GM23248 (cell line): ENCODE measurements around the gene TMEM164. TPM values are rescaled to one million over a fixed set of nuclear protein-coding genes. Genes with fewer than 3 reads are reported as not detected.

Source experiments
- DNase-seq: peaks from one replicate; pipeline ENCODE4 v3.0.0-alpha.2; 2015
- H2AFZ ChIP-seq: fragments of 200-600 bp; sonication (generic); 2 replicates; pipeline ENCODE4 v1.6.1; 2016; ENCODE audit warnings: antibody characterized with exemption
- H3F3A ChIP-seq: fragments of 200-600 bp; sonication (generic); 2 replicates; pipeline ENCODE4 v1.6.1; 2016; ENCODE audit warnings: mild to moderate bottlenecking, antibody characterized with exemption, mixed run types; ENCODE audit not compliant: insufficient read depth
- H3K27ac ChIP-seq: fragments of 200-600 bp; sonication (generic); 2 replicates; pipeline ENCODE4 v1.5.1; 2016; ENCODE audit warnings: mild to moderate bottlenecking
- H3K27me3 ChIP-seq: fragments of 200-600 bp; sonication (generic); replicated peaks from 2 replicates; pipeline ENCODE4 v1.6.1; 2016; ENCODE audit warnings: mild to moderate bottlenecking; ENCODE audit not compliant: insufficient read depth
- H3K36me3 ChIP-seq: fragments of 200-600 bp; sonication (generic); 2 replicates; pipeline ENCODE4 v1.6.1; 2016; ENCODE audit warnings: low read depth, mild to moderate bottlenecking
- H3K4me1 ChIP-seq: fragments of 200-600 bp; sonication (generic); 2 replicates; pipeline ENCODE4 v1.6.1; 2016; ENCODE audit warnings: mild to moderate bottlenecking; ENCODE audit not compliant: insufficient read depth
- H3K4me2 ChIP-seq: fragments of 200-600 bp; sonication (generic); one replicate; pipeline ENCODE4 v1.6.1; 2016; ENCODE audit warnings: mild to moderate bottlenecking; ENCODE audit not compliant: unreplicated experiment
- H3K4me3 ChIP-seq: fragments of 200-600 bp; sonication (generic); 2 replicates; pipeline ENCODE4 v1.5.1; 2016; ENCODE audit warnings: mild to moderate bottlenecking
- H3K79me2 ChIP-seq: fragments of 200-600 bp; sonication (generic); 2 replicates; pipeline ENCODE4 v1.6.1; 2016; ENCODE audit warnings: mild to moderate bottlenecking; ENCODE audit not compliant: insufficient read depth
- H3K9ac ChIP-seq: fragments of 200-600 bp; sonication (generic); 2 replicates; pipeline ENCODE4 v1.6.1; 2016; ENCODE audit warnings: mild to moderate bottlenecking
- H3K9me2 ChIP-seq: fragments of 200-600 bp; sonication (generic); 2 replicates; pipeline ENCODE4 v1.6.1; 2016; ENCODE audit warnings: mixed run types, mild to moderate bottlenecking, moderate library complexity; ENCODE audit not compliant: insufficient read depth
- H3K9me3 ChIP-seq: fragments of 200-600 bp; sonication (generic); one replicate; pipeline ENCODE4 v1.6.1; 2017; ENCODE audit warnings: low read depth
- H4K20me1 ChIP-seq: fragments of 200-600 bp; sonication (generic); 2 replicates; pipeline ENCODE4 v1.6.0; 2016; ENCODE audit not compliant: insufficient read depth
- EZH2 ChIP-seq: fragments of 200-600 bp; sonication (generic); IDR thresholded peaks from 2 replicates; pipeline ENCODE4 v1.6.1; 2018; ENCODE audit warnings: antibody characterized with exemption, mild to moderate bottlenecking; ENCODE audit not compliant: insufficient read depth, poor library complexity, severe bottlenecking
- EZH2phosphoT487 ChIP-seq: fragments of 200-600 bp; sonication (generic); IDR thresholded peaks from 2 replicates; pipeline ENCODE4 v1.6.1; 2018; ENCODE audit warnings: antibody characterized with exemption, moderate library complexity, mild to moderate bottlenecking, low read depth; ENCODE audit not compliant: insufficient read depth
- WGBS, 2 experiments: methylation state at CpG; one replicate each; pipeline ENCODE4 v1.1.6; 2015 to 2017; ENCODE audit warnings: low lambda C conversion rate in 2 of 2, low coverage in 1 of 2; ENCODE audit errors: missing lambda C conversion rate in 2 of 2; 5-methylcytosine and 5-hydroxymethylcytosine counted together
- in situ Hi-C: fragments of 300-500 bp; cut with MboI; formaldehyde crosslinking; loops from 2 replicates; pipeline ENCODE4 v1.15.0; 2020
- polyA plus RNA-seq: library from polyadenylated mRNA; unstranded; fragments of >200 nt; fragmentation: Nextera tagmentation; extraction: Ambion mirVana; gene quantifications from 2 replicates; pipeline ENCODE4 v1.2.1, GENCODE V29; 2016
- total RNA-seq: library from RNA; depleted of rRNA; stranded (reverse); fragments of >200 nt; shearing (Covaris generic); gene quantifications from 2 replicates; pipeline ENCODE4 v1.2.3, GENCODE V29; 2014

The TMEM164 gene
- total and polyA plus RNA-seq, 2 experiments from 2014 or later: 1.4 to 9.1 TPM

DNA sequence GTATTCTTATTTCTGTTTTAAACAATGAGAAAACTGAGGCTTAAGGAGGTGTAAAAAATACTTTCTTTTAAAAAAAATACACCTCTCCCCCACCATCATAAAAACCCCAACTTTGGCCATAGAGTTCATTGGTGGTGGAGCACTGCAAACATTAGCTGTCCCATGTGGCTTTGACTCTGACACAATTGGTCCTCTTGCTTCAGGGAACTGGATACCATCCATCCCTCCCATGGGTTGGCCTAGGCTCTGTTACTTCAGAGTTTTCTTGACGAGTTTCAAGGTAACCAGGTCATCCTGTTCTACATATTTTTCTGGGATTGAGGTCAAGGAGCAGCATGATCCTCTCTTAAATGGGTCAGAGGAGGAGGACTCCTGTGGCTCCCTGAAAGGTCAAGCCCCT lies 50.5 kb downstream of the TMEM164 start:
- in situ Hi-C loops: no loop called here
- no peak for DNase-seq
- Histone ChIP-seq H3K27me3 (no peaks in the 10 kb centered on the region), H3K9ac (no peak overlapping the region), H3K4me1 (no peaks in the 10 kb centered on the region), H2AFZ (no peak overlapping the region), H3K27ac (no peak overlapping the region), H4K20me1 (no peaks in the 10 kb centered on the region), H3K4me2 (no peak overlapping the region), H3F3A (no peaks in the 10 kb centered on the region), H3K9me3 (no peaks in the 10 kb centered on the region), H3K36me3 (no peaks in the 10 kb centered on the region), H3K4me3 (no peak overlapping the region), H3K79me2 (no peaks in the 10 kb centered on the region), H3K9me2 (no peaks in the 10 kb centered on the region)
- TF ChIP-seq EZH2 (no peak), EZH2phosphoT487 (no peak)
- WGBS, 2 experiments: 67 to 92% methylated on average over 1 of the region's 1 CpG

DNA sequence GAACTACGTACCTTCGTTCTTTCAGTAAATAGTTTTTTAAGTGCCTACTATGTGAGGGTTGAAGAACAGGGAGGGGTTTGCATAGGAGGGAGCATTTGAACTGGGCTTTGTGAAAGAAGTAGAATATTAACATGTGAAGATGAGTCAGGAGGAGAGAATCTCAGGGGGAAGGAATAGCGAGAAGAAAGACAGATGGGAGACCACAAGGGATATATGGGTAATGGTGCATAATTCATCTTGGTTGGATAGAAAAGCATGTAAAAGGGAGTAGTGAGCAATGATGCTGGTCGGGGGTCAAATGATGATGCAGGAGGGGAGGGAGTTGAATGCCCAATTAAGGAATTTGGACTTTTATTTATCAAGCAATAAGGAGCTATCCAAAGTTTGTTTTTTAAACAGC lies 52.7 kb downstream of the TMEM164 start:
- no peak for TF ChIP-seq EZH2phosphoT487
- TF ChIP-seq EZH2: no peak
- Histone ChIP-seq H3K36me3 (no peaks in the 10 kb centered on the region), H4K20me1 (no peaks in the 10 kb centered on the region), H3K27me3 (no peaks in the 10 kb centered on the region), H2AFZ (no peak overlapping the region), H3K4me2 (no peak overlapping the region), H3K4me1 (no peaks in the 10 kb centered on the region), H3F3A (no peaks in the 10 kb centered on the region), H3K79me2 (no peaks in the 10 kb centered on the region), H3K9me3 (no peaks in the 10 kb centered on the region), H3K4me3 (no peak overlapping the region), H3K9ac (no peak overlapping the region), H3K27ac (no peak overlapping the region), H3K9me2 (no peaks in the 10 kb centered on the region)
- no peak for DNase-seq
- in situ Hi-C loops: no loop called here
- WGBS, 2 experiments: 89 to 98% methylated on average over 4 of the region's 4 CpGs

DNA sequence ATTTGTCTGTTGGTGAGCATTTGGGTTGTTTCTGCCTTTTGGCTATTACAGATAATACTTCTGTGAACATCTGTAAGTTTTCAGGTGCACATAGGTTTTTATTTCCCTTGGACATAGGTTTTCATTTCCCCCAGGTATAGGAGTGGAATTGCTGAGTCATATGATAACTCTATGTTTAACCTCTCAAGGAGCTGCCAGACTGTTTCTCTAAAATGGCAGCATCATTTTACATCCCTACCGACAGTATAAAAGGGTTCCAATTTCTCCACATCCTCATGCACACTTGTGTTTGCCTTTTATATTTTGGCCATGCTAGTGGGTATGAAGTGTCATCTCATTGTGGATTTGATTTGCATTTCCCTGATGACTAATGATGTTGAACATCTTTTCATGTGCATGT lies 53.5 kb downstream of the TMEM164 start:
- Histone ChIP-seq H3K9me3 (no peaks in the 10 kb centered on the region), H3K9ac (no peak overlapping the region), H3K36me3 (no peaks in the 10 kb centered on the region), H3K27ac (no peak overlapping the region), H3K4me3 (no peak overlapping the region), H4K20me1 (no peaks in the 10 kb centered on the region), H2AFZ (no peak overlapping the region), H3K27me3 (no peaks in the 10 kb centered on the region), H3K4me2 (no peak overlapping the region), H3K9me2 (no peaks in the 10 kb centered on the region), H3K4me1 (no peaks in the 10 kb centered on the region), H3K79me2 (no peaks in the 10 kb centered on the region), H3F3A (no peaks in the 10 kb centered on the region)
- TF ChIP-seq EZH2 (no peak), EZH2phosphoT487 (no peak)
- WGBS, 2 experiments: 93 to 100% methylated on average over 1 of the region's 1 CpG
- in situ Hi-C loops: no loop called here
- no peak for DNase-seq

DNA sequence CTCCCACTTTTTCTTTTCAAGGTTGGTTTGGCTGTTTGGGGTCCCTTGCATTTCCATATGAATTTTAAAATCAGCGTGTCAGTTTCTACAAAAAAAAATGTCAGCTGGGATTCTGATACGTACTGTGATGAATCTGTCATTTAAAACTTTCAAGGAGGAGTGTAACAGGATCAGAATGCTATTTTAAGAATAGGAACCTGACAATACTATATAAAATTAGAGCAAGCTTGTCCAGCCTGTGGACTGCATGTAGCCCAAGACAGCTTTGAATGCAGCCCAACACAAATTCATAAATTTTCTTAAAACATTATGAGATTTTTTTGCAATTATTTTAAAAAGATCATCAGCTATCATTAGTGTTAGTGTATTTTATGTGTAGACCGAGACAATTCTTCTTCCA lies 56.5 kb downstream of the TMEM164 start:
- no peak overlapping the region for H3K4me2 ChIP-seq
- 96 to 97% methylated on average over 3 of the region's 3 CpGs for WGBS, 2 experiments
- H3K9me3 ChIP-seq: no peaks in the 10 kb centered on the region
- H3K79me2 ChIP-seq: no peaks in the 10 kb centered on the region
- H3K27me3 ChIP-seq: no peaks in the 10 kb centered on the region
- H3K9me2 ChIP-seq: no peaks in the 10 kb centered on the region
- H3K27ac ChIP-seq: no peak overlapping the region
- H4K20me1 ChIP-seq: no peaks in the 10 kb centered on the region
- TF ChIP-seq EZH2phosphoT487 (no peak), EZH2 (no peak)
- no peak overlapping the region for H2AFZ ChIP-seq
- H3K4me3 ChIP-seq: no peak overlapping the region
- no peaks in the 10 kb centered on the region for H3F3A ChIP-seq
- in situ Hi-C loops: no loop called here
- no peak for DNase-seq
- no peaks in the 10 kb centered on the region for H3K4me1 ChIP-seq
- no peak overlapping the region for H3K9ac ChIP-seq
- H3K36me3 ChIP-seq: no peaks in the 10 kb centered on the region

DNA sequence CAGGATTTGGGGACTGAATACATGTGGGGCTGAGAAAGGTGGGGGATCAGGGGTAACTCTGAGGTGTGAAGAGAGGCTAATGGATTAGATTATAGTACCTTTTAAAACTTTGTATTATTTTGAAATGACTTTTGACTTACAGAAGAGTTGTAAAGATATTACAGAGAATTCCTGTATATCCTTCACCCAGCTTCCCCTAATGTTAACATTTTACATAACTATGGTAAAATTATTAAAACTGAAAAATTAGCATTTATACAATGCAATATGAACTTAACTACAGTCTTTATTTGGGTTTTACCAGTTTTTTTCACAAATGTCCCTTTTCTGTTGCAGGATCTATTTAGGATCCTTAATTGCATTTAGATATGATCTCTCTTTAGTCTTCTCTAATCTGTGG lies 57.4 kb downstream of the TMEM164 start:
- H3K9me3 ChIP-seq: no peaks in the 10 kb centered on the region
- in situ Hi-C loops: no loop called here
- H3K4me1 ChIP-seq: no peaks in the 10 kb centered on the region
- no peak for TF ChIP-seq EZH2phosphoT487
- TF ChIP-seq EZH2: no peak
- no peaks in the 10 kb centered on the region for H3K36me3 ChIP-seq
- H3K27ac ChIP-seq: no peak overlapping the region
- no peaks in the 10 kb centered on the region for H4K20me1 ChIP-seq
- no peaks in the 10 kb centered on the region for H3K79me2 ChIP-seq
- H3K9me2 ChIP-seq: no peaks in the 10 kb centered on the region
- H3K4me2 ChIP-seq: no peak overlapping the region
- H2AFZ ChIP-seq: no peak overlapping the region
- no peak overlapping the region for H3K4me3 ChIP-seq
- no peaks in the 10 kb centered on the region for H3K27me3 ChIP-seq
- no peak for DNase-seq
- no peaks in the 10 kb centered on the region for H3F3A ChIP-seq
- H3K9ac ChIP-seq: no peak overlapping the region
